Measurements from ENCODE around the gene G0S2. TPM values are rescaled to one million over a fixed set of nuclear protein-coding genes. Genes with fewer than 3 reads are reported as not detected.

G0S2 gene
- total and polyA plus RNA-seq, 9 of the 15 experiments (the other 6 are each of a cell fraction or from before 2014, with no cell fraction given) = 0.18 to 65.6 (median 11.4) TPM

DNA sequence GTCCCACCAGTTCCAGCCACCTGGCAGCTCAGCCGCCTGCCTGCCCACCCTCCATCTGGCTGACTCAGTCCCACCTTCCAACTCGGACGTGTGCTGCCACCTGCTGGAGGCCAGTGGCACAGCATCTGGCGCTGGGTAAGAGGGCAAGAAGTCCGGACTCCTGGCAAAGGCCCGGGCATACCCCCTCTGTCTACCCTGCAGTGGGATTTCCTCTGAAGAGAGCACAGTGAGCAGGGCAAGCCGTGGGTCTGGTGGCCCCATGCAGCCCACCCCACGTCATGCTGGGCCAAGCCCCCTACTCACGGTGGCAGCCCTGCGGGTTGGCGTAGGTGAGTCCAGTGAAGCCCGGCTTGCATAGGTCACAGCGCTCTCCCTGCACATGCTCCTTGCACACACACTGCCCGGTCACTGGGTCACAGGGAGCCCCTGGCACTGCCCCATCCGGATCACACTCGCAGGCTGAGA, 47.4 kb upstream of the G0S2 start (continued):
- TF ChIP-seq GMEB1 (CRISPR knock-in tag; IDR thresholded peaks at IDR 0.05) (no peak), ZNF57 (CRISPR knock-in tag; IDR thresholded peaks at IDR 0.05) (no peak), HNRNPLL (IDR thresholded peaks at IDR 0.05; ENCODE audit: low read depth, low read length, poor library complexity, severe bottlenecking) (no peak), JUND (IDR thresholded peaks at IDR 0.05; ENCODE audit: borderline replicate concordance, low read depth, low read length) (peak; percentile 76), JUND (tag; IDR thresholded peaks at IDR 0.05; ENCODE audit: borderline replicate concordance, low read depth, low read length) (peak; percentile 49; the same call in 1 of the 3 replicates)

GRCh38 chr1:209628618-209629299, 46.5 kb upstream of the G0S2 start:
- intact Hi-C loops (cut with micrococcal nuclease) (no loop called here), in situ Hi-C loops (cut with MboI) (no loop called here)
- Histone ChIP-seq H3K4me2 (ENCODE audit: insufficient read depth, low read length) (no peak overlapping the region), H4K20me1 (replicated peaks; ENCODE audit: control insufficient read depth, insufficient read depth, low read length) (0 out of 2 replicates have a peak, but pooled peaks cover 5% of the 10 kb centered on the region), H3K4me1 (replicated peaks in 1 of 2; ENCODE audit: control insufficient read depth in 2 of 2, insufficient read depth in 2 of 2, low read length in 2 of 2) (peaks cover 0 to 19% of the 10 kb centered on the region in 2 experiments; a peak in 2 of 5 replicates), H3K9ac (ENCODE audit: insufficient read depth in 1 of 2, low read depth in 2 of 2, low read length in 2 of 2) (no peak overlapping the region), H3K9me1 (ENCODE audit: control insufficient read depth, insufficient read depth, low read length) (peaks cover 3% of the 10 kb centered on the region), H3K9me3 (replicated peaks; ENCODE audit: control insufficient read depth, insufficient read depth, low read depth, low read length) (no peaks in the 10 kb centered on the region), H3K79me2 (ENCODE audit: control insufficient read depth, insufficient read depth, low read length) (no peaks in the 10 kb centered on the region), H3K27me3 (ENCODE audit: control insufficient read depth in 2 of 2, insufficient read depth in 2 of 2, low read length in 2 of 2) (peaks cover 17 to 68% of the 10 kb centered on the region in 2 experiments; a peak in 4 of 5 replicates), H3K27ac (ENCODE audit: extremely low read depth, low read depth, low read length) (no peak overlapping the region), H3K36me3 (ENCODE audit: control insufficient read depth, insufficient read depth, low read length) (no peaks in the 10 kb centered on the region), H3K4me3 (no peak overlapping the region), H2AFZ (ENCODE audit: low read depth, low read length) (no peak overlapping the region)
- no peak for ATAC-seq
- TF ChIP-seq ATF3 (IDR thresholded peaks at IDR 0.05) (peak; percentile 29; the same call in 1 of the 2 replicates), ATF3 (CRISPR knock-in tag; conservative IDR thresholded peaks at IDR 0.05) (no peak), MTA1 (IDR thresholded peaks at IDR 0.05; ENCODE audit: borderline replicate concordance) (no peak), FOSL1 (tag; conservative IDR thresholded peaks at IDR 0.05) (0 out of 2 replicates have a peak, but pooled peaks have one; percentile 35)
- ChIA-PET POLR2A (interaction anchor here (0.6 to 1.2 kb wide), 4 partner anchors 19 to 29 kb away, joined by 3 to 5 read pairs (median 3); no protein-coding TSS in a partner anchor), CTCF (ENCODE audit: low intra/inter-chr PET ratio) (interaction anchor here (0.6 to 1.9 kb wide), 3 partner anchors 52 to 64 kb away, joined by 3 to 7 read pairs (median 5); no protein-coding TSS in a partner anchor)
- BruUV-seq (replicated peaks) = no TSS peak
- FAIRE-seq = no peak
- no peak for DNase-seq (ENCODE audit: extremely low read depth in 1 of 4, low spot score in 3 of 4)
- 17% methylated on average over 7 of the region's 7 CpGs for WGBS (ENCODE audit: insufficient coverage, low coverage, missing lambda C conversion rate)

Measured in K562 (cell line).